B cell (primary cell): Measurements from ENCODE around the gene ITGB3. TPM values are rescaled to one million over a fixed set of nuclear protein-coding genes. Genes with fewer than 3 reads are reported as not detected.
"Not testable (repeated sequence)": the region's sequence is repeated elsewhere in the genome, so short reads cannot be mapped to it uniquely, and the experiment has no call there.

Experiments used
- ATAC-seq: fragments of 200-7000 bp; cut with Tn5 transposase; one replicate; pipeline ENCODE4 v1.10.0; 2021; ENCODE audit warnings: low read depth, mild to moderate bottlenecking, moderate number of reproducible peaks, moderate library complexity
- CTCF ChIA-PET: fragments of 350-600 bp; sonication (Branson Sonifier 250); formaldehyde crosslinking; loops from one replicate; lab custom pipeline; 2021; ENCODE audit warnings: antibody characterized with exemption, inconsistent platforms; lab: Charles Lee
- POLR2A ChIA-PET: fragments of 350-600 bp; sonication (Branson Sonifier 250); formaldehyde crosslinking; loops from one replicate; lab custom pipeline; 2021; ENCODE audit warnings: antibody characterized with exemption; lab: Charles Lee
- DNase-seq: peaks from one replicate; pipeline ENCODE4 v3.0.0; 2013
- H2AFZ ChIP-seq: 2 replicates; pipeline ENCODE4 v1.6.1; 2012; ENCODE audit warnings: mild to moderate bottlenecking, low read depth, low read length; ENCODE audit not compliant: insufficient read depth, poor library complexity, severe bottlenecking
- H3K27ac ChIP-seq, 2 donors: 1 replicate in 1 of 2; 2 replicates in 1 of 2; pipeline ENCODE4 v1.5.1; 2012 to 2013; ENCODE audit warnings: low read length in 2 of 2, mild to moderate bottlenecking in 2 of 2, moderate library complexity in 1 of 2
- H3K27me3 ChIP-seq, 4 experiments: fragments of 200-600 bp in 1 of 4; sonication (generic) in 1 of 4; replicated peaks in 1 of 4; 1 replicate in 2 of 4; 2 replicates in 2 of 4; pipeline versions ENCODE4 v1.6.1 to v1.7.0; 2013 to 2016; ENCODE audit warnings: low read length in 3 of 4, mild to moderate bottlenecking in 2 of 4, mixed read lengths in 1 of 4, moderate library complexity in 1 of 4; ENCODE audit not compliant: insufficient read depth in 4 of 4, control insufficient read depth in 3 of 4; ENCODE audit errors: control extremely low read depth in 1 of 4
- H3K36me3 ChIP-seq, 2 experiments: replicated peaks in 1 of 2; 1 replicate in 1 of 2; 2 replicates in 1 of 2; pipeline versions ENCODE4 v1.6.1 to v1.7.1; 2013; ENCODE audit warnings: low read length in 1 of 2; ENCODE audit not compliant: insufficient read depth in 2 of 2, control insufficient read depth in 1 of 2; ENCODE audit errors: control extremely low read depth in 1 of 2, extremely low read depth in 1 of 2
- H3K4me1 ChIP-seq, 2 donors: fragments of 200-600 bp in 1 of 2; sonication (generic) in 1 of 2; 1 replicate in 1 of 2; 2 replicates in 1 of 2; pipeline versions ENCODE4 v1.5.1 to v1.6.1; 2013 to 2017; ENCODE audit warnings: low read length in 2 of 2; ENCODE audit not compliant: control insufficient read depth in 2 of 2, insufficient read depth in 2 of 2
- H3K4me2 ChIP-seq: replicated peaks from 2 replicates; pipeline ENCODE3; 2012; ENCODE audit warnings: mild to moderate bottlenecking, low read depth, low read length; ENCODE audit not compliant: poor library complexity, severe bottlenecking
- H3K4me3 ChIP-seq, 5 experiments: fragments of 200-600 bp in 1 of 5; sonication (generic) in 1 of 5; 1 replicate in 3 of 5; 2 replicates in 2 of 5; pipeline versions ENCODE4 v1.5.1 to v1.7.0; 2011 to 2016; ENCODE audit warnings: low read length in 4 of 5, mild to moderate bottlenecking in 4 of 5, low read depth in 2 of 5, control low read depth in 1 of 5, moderate library complexity in 1 of 5; ENCODE audit not compliant: insufficient read depth in 1 of 5; ENCODE audit errors: control extremely low read depth in 1 of 5, extremely low read depth in 1 of 5
- H3K79me2 ChIP-seq: fragments of 200-600 bp; sonication (generic); one replicate; pipeline ENCODE4 v1.6.0; 2016; ENCODE audit warnings: low read length; ENCODE audit not compliant: control insufficient read depth, insufficient read depth
- H3K9ac ChIP-seq: fragments of 200-600 bp; sonication (generic); 2 replicates; pipeline ENCODE4 v1.6.1; 2017; ENCODE audit warnings: mild to moderate bottlenecking, low read length, moderate library complexity
- H3K9me3 ChIP-seq, 3 donors: one replicate each; pipeline versions ENCODE4 v1.6.1 to v1.7.1; 2013; ENCODE audit warnings: low read length in 2 of 3; ENCODE audit not compliant: control insufficient read depth in 2 of 3, insufficient read depth in 1 of 3; ENCODE audit errors: control extremely low read depth in 1 of 3
- H4K20me1 ChIP-seq: 2 replicates; pipeline ENCODE4 v1.6.0; 2012; ENCODE audit warnings: mild to moderate bottlenecking, low read length; ENCODE audit not compliant: insufficient read depth, control insufficient read depth, poor library complexity, severe bottlenecking
- H3K27ac Mint-ChIP-seq: one replicate; pipeline ENCODE4 v1.8.0; 2021; ENCODE audit warnings: mixed read lengths
- H3K27me3 Mint-ChIP-seq: one replicate; pipeline ENCODE4 v1.8.0; 2021; ENCODE audit warnings: mixed read lengths
- H3K4me1 Mint-ChIP-seq: one replicate; pipeline ENCODE4 v1.8.0; 2021; ENCODE audit warnings: mixed read lengths
- H3K4me3 Mint-ChIP-seq: one replicate; pipeline ENCODE4 v1.8.0; 2021; ENCODE audit warnings: mixed read lengths
- H3K9me3 Mint-ChIP-seq: one replicate; pipeline ENCODE4 v1.8.0; 2022; ENCODE audit warnings: mixed read lengths; ENCODE audit not compliant: insufficient read depth
- EZH2 ChIP-seq: IDR thresholded peaks from 2 replicates; pipeline ENCODE4 v1.6.1; 2012; ENCODE audit warnings: borderline replicate concordance, low read depth, mild to moderate bottlenecking, moderate library complexity, low read length; ENCODE audit not compliant: insufficient read depth, poor library complexity, severe bottlenecking
- WGBS: methylation state at CpG from one replicate; pipeline ENCODE4 v1.1.5; 2013; ENCODE audit warnings: missing lambda C conversion rate; ENCODE audit not compliant: insufficient coverage; 5-methylcytosine and 5-hydroxymethylcytosine counted together
- intact Hi-C: fragments of 100-400 bp; cut with micrococcal nuclease; formaldehyde crosslinking; loops from one replicate; pipeline ENCODE4 v1.10.0; 2022
- polyA plus RNA-seq: library from polyadenylated mRNA; depleted of rRNA; stranded (reverse); fragments of >200 nt; gene quantifications from 2 replicates; pipeline ENCODE4 v1.2.3, GENCODE V29; 2012
- total RNA-seq, 2 donors: library from RNA; stranded (reverse); fragments of 120-200 nt in 1 of 2; gene quantifications; 1 replicate in 1 of 2; 2 replicates in 1 of 2; pipeline versions ENCODE4 v1.2.3 to v1.2.4, GENCODE V29; 2013 to 2022
- TF ChIP-seq, protein P1 (sequence below): fragments of 200-600 bp; IDR thresholded peaks from one replicate; pipeline ENCODE4 v1.8.0; 2022; ENCODE audit warnings: antibody characterized with exemption, mild to moderate bottlenecking

ITGB3 gene
- total and polyA plus RNA-seq, 2 donors (not counting 1 experiment from before 2014, with no cell fraction given): 0.07 to 11.4 TPM

DNA sequence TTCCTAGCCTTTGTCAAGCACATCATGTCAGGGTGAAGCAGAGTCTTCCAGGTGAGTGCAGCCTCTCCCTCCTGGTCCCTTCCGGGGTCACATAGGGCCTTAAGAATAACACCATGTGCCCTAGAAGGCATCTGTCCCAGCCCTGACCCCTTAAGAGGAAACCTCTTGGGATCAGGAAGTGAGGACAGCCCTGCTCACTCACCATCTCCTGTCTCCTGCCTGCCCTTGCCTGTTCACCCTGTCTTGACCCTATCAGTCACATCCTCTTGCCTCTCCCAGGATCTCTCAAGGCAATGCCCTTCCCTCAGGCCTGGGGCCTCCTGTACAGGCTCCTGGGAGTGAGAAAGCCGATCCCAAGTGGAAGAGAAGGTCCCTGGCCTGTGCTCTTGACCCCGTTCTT is 30.6 kb upstream of the ITGB3 start:
- H3K27ac ChIP-seq: no peak overlapping the region
- peaks cover 0 to 14% (median 0%) of the 10 kb centered on the region in 3 donors for H3K9me3 ChIP-seq
- H3K4me1 ChIP-seq: peaks cover 37 to 39% of the 10 kb centered on the region in 2 donors
- DNase-seq (no peak), ATAC-seq (no peak)
- H3K4me3 Mint-ChIP-seq: no peak overlapping the region
- no peaks in the 10 kb centered on the region for H3K27me3 ChIP-seq
- no peak overlapping the region for H3K27ac Mint-ChIP-seq
- H3K27me3 Mint-ChIP-seq: no peaks in the 10 kb centered on the region
- WGBS: 91% methylated on average over 1 of the region's 3 CpGs
- no peak overlapping the region for H3K4me3 ChIP-seq
- H3K9me3 Mint-ChIP-seq: no peaks in the 10 kb centered on the region
- intact Hi-C loops: loop anchor here (5.0 kb wide), 1 partner anchor 36 kb away; the partner anchor contains the start of gene CDC27
- no peak overlapping the region for H2AFZ ChIP-seq
- H3K4me2 ChIP-seq: no peak overlapping the region
- TF ChIP-seq, protein P1, sequence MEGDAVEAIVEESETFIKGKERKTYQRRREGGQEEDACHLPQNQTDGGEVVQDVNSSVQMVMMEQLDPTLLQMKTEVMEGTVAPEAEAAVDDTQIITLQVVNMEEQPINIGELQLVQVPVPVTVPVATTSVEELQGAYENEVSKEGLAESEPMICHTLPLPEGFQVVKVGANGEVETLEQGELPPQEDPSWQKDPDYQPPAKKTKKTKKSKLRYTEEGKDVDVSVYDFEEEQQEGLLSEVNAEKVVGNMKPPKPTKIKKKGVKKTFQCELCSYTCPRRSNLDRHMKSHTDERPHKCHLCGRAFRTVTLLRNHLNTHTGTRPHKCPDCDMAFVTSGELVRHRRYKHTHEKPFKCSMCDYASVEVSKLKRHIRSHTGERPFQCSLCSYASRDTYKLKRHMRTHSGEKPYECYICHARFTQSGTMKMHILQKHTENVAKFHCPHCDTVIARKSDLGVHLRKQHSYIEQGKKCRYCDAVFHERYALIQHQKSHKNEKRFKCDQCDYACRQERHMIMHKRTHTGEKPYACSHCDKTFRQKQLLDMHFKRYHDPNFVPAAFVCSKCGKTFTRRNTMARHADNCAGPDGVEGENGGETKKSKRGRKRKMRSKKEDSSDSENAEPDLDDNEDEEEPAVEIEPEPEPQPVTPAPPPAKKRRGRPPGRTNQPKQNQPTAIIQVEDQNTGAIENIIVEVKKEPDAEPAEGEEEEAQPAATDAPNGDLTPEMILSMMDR: no peak
- no peak for TF ChIP-seq EZH2
- CTCF ChIA-PET: no interaction called here
- H3K36me3 ChIP-seq: no peaks in the 10 kb centered on the region
- H3K79me2 ChIP-seq: no peaks in the 10 kb centered on the region
- H3K4me1 Mint-ChIP-seq: peaks cover 35% of the 10 kb centered on the region
- H3K9ac ChIP-seq: no peak overlapping the region
- no peaks in the 10 kb centered on the region for H4K20me1 ChIP-seq
- POLR2A ChIA-PET: no interaction called here

DNA sequence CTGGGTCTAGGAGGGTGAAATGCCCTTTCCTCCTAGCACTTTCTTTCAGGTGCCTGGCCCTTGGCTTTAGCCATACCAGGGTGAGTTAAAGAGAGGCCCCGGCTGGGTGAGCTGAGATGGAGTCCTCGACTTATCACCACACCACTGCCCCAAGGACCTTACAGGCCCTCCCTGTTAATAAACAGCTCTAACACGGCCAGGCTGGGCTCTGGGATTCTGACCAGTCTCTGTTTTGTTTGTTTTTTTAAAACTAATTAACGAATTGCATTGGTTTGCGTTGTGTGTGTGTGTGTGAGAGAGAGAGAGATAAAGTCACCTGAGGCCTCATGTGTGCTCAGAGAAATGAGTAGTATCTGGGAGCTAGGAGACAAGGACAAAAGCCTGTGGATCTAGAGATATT is 30.2 kb upstream of the ITGB3 start:
- H3K4me1 ChIP-seq: peaks cover 34 to 35% of the 10 kb centered on the region in 2 donors
- DNase-seq: no peak
- no peak overlapping the region for H3K27ac Mint-ChIP-seq
- H4K20me1 ChIP-seq: no peaks in the 10 kb centered on the region
- TF ChIP-seq EZH2: no peak
- TF ChIP-seq, protein P1: no peak
- POLR2A ChIA-PET: no interaction called here
- no peaks in the 10 kb centered on the region for H3K9me3 Mint-ChIP-seq
- H2AFZ ChIP-seq: no peak overlapping the region
- no peaks in the 10 kb centered on the region for H3K79me2 ChIP-seq
- H3K9me3 ChIP-seq: peaks cover 0 to 14% (median 0%) of the 10 kb centered on the region in 3 donors
- CTCF ChIA-PET: no interaction called here
- H3K27ac ChIP-seq: no peak overlapping the region
- no peaks in the 10 kb centered on the region for H3K27me3 ChIP-seq
- H3K36me3 ChIP-seq: no peaks in the 10 kb centered on the region
- H3K4me3 ChIP-seq: no peak overlapping the region
- intact Hi-C loops: loop anchor here (5.0 kb wide), 1 partner anchor 36 kb away; the partner anchor contains the start of gene CDC27
- H3K4me1 Mint-ChIP-seq: peaks cover 31% of the 10 kb centered on the region
- ATAC-seq: no peak
- H3K27me3 Mint-ChIP-seq: no peaks in the 10 kb centered on the region
- WGBS: 100% methylated on average over 2 of the region's 5 CpGs
- no peak overlapping the region for H3K4me3 Mint-ChIP-seq
- H3K9ac ChIP-seq: no peak overlapping the region
- H3K4me2 ChIP-seq: no peak overlapping the region

DNA sequence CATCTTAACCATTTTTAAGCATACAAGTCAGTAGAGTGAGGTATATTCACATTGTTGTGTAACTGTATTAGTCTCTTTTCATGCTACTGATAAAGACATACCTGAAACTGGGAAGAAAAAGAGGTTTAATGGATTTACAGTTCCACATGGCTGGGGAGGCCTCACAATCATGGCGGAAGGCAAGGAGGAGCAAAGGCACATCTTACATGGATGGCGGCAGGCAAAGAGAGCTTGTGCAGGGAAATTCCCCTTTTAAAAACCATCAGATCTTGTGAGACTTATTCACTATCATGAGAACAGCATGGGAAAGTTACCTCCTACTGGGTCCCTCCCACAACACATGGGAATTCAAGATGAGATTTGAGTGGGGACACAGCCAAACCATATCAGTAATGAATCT is 29.6 kb upstream of the ITGB3 start:
- Histone ChIP-seq H3K9me3 (peaks cover 0 to 14% (median 0%) of the 10 kb centered on the region in 3 donors), H3K4me1 (peaks cover 28 to 29% of the 10 kb centered on the region in 2 donors)
- H3K27me3 ChIP-seq, H3K9me3 Mint-ChIP-seq, H2AFZ ChIP-seq, H3K27me3 Mint-ChIP-seq, DNase-seq, H3K4me3 ChIP-seq, POLR2A ChIA-PET, ATAC-seq, H3K4me2 ChIP-seq, H3K27ac ChIP-seq, H3K36me3 ChIP-seq, H3K4me3 Mint-ChIP-seq, H3K27ac Mint-ChIP-seq, CTCF ChIA-PET, H4K20me1 ChIP-seq, H3K79me2 ChIP-seq, H3K9ac ChIP-seq: not testable (repeated sequence)
- intact Hi-C loops: loop anchor here (5.0 kb wide), 1 partner anchor 37 kb away; the partner anchor contains the start of gene CDC27
- H3K4me1 Mint-ChIP-seq: peaks cover 25% of the 10 kb centered on the region
- 100% methylated on average over 1 of the region's 2 CpGs for WGBS
